GM18505 (cell line): ENCODE data around the gene KCTD13.
"Not testable (repeated sequence)": the region's sequence is repeated elsewhere in the genome, so short reads cannot be mapped to it uniquely, and the experiment has no call there.

Source experiments
- ATAC-seq: cut with Tn5 transposase; IDR thresholded peaks from one replicate; pipeline ENCODE4 v1.9.1; 2021; ENCODE audit not compliant: unreplicated experiment
- POLR2A ChIP-seq: IDR thresholded peaks from 4 replicates; pipeline ENCODE4 v1.6.1; 2011; ENCODE audit warnings: borderline replicate concordance; ENCODE audit not compliant: insufficient read depth, insufficient read length; ENCODE audit errors: extremely low read depth

The KCTD13 gene

DNA sequence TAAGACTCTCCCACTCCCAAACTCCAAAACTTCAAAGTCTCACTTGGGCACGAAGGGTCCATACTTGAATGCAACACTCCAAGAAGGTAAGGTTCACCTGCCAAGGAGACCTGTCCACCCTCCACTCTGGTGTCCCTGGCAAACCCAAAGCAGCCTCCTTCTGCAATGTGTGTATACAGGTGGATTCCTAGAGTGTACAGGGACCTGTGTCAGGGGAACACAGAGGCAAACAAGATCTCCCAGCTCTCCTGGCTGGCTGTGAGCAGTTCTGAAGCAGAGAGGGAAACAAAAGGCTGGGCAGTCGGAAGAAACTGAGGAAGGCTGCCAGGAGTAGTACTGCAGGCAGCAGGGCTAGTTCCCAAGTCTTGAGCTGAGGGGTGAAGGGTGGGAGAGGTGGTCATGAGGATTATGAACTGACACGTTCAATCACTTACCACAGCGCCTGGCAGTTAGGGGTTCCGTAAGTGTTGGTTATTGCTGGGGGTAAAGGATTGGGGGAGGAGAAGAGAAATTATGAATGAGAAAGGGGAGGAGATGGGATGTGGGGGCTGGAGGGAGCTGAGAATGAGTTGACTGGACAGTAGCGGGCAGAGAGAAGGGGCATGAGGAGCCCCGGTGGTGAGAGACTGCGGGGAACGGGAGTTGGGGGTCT is 795 bp downstream of the KCTD13 start:
- TF ChIP-seq POLR2A, result no peak

DNA sequence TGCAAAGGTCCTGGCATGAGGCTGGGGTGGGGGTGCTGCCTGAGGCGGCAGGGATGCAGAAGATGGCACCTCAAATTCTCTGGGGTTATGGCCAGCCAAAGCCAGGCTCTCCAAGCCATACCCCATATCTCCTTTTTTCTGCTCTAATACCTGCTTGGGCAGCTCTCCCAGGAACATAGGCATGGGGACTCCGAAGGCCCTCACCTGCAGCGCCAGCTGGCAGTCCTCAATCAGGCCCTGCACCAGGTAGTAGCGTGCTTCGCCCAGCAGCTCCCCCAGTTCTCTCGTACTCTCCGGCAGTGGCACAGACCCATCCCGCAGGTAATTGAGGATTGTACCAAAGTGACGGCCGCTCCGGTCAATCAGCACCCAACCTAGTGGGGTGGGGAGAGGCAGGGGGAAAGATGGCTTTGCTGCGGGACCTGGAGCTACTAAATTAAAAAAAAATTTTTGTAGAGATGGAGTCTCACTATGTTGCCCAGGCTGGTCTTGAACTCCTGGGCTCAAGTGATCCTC is 3.0 kb downstream of the KCTD13 start:
- ATAC-seq, result no peak
- no peak for TF ChIP-seq POLR2A

More for the DNA sequence above, 795 bp downstream of the KCTD13 start:
- ATAC-seq, result no peak

DNA sequence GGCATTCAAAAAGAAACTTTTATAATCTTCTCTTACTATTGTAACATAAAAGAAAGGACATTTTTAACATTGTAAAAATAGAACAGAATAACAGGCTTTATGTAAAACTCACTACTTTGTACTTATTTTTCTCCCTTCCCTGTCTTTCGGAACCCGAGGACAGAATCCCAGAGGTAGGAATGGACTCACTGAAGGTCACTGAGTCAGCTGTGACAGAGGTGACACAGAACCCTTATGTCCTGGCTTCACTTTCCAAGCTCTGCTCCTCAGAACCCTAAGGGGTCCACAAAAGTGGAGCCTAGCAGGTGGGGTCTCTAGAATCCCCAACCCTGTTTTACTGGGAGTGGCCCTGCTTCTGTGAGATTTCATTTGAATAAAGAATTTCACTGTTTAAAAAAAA is 3.7 kb downstream of the KCTD13 start:
- no peak for TF ChIP-seq POLR2A
- no peak for ATAC-seq

DNA sequence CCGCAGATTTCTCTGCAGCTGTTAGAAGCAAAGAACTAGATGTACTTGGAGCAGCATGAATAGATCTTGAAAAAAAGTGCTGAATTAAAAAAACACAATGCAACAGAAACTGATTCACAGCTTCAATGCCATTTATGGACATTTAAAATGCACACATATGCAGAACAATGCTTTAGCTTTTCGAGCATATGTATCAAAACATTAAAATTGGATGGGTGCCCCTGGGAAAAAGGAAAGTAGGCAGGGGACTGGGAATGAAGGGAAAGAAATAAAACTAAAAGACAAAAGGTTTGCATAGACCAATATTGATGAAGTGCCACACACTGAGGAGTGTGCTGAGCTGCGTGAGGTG is 5.0 kb downstream of the KCTD13 start:
- TF ChIP-seq POLR2A, result no peak

DNA sequence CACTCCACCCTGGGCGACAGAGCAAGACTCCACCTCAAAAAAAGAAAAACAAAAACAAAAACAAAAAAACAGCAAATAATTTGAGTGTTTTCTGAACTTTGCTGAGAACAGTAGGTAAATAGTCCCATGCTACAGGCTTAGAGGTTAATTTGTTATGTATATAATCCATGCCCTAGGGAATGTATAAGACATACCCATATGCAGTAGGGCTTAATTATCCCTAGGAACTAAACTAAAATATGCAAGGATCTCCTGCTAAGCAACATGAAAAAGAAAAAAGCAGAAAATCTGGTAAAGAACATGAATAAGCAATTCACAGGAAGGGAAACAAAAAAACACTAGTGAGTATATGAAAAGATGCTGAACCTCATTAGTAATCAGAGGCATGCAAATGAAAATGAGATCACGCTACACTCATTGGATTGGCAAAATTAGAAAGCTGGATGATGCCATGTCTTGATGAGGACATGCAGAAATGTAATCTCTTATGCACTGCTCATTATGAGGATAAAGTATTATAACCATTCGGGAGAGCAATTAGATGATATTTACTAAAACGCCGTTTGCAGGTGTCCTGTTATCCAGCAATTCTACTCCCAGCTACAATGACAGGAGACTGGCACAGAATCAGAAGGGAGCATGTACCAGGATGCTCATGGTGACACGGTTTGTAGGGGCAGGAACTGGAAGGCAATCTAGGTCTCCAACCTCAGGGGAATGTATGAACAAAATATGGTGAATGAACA is 5.6 kb downstream of the KCTD13 start:
- TF ChIP-seq POLR2A, result no peak
- no peak for ATAC-seq

More for the DNA sequence above, 5.0 kb downstream of the KCTD13 start:
- ATAC-seq, result no peak

DNA sequence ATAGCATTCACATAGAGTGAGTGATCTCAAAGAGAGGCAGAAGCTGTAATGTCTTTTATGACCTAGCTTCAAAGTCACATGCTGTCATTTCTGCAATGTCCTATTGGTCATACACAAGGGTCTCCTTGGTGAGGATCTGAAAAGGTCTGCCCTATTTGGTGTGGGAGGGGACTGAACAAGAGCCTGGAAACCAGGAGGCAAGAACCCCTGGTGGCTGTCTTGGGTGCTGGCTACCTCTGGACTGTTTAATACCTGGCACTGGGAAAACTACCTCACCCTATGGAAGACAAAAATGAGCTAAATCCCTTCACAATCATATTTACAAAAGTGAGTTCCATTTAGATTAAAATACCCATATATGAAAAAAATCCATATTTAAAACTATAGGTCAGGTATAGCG is 9.0 kb downstream of the KCTD13 start:
- ATAC-seq, result no peak
- TF ChIP-seq POLR2A, result no peak

DNA sequence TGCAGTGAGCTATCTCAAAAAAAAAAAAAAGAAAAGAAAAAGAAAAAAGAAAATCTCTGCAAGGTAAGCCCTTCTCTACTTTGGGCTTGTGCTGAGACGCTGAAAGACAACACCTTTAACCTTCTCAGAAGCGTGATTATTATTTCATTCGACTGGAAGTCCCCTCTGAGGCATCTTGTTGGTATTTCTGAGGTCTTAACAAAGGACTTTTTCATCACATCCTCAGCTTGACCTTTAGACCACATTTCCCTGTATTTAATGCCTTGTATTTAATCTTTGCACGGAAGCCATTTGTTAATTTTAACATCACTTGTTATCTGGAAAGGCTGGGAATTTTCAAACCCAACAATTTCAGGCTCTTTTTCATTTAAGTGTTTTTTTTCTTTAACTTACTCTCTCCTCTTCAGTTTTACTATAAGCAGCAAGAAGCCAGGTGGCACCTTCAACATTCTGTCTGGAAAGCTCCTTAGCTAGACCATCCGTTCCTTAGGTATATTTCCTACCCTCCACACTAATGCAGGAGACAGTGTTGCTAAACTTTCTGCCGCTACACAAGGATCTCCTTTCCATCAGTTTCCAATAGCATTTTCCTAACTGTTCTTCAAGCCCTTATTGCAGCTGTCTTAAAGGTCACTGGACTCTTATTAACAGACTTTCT is 10.3 kb downstream of the KCTD13 start:
- no peak for ATAC-seq
- TF ChIP-seq POLR2A, result no peak

DNA sequence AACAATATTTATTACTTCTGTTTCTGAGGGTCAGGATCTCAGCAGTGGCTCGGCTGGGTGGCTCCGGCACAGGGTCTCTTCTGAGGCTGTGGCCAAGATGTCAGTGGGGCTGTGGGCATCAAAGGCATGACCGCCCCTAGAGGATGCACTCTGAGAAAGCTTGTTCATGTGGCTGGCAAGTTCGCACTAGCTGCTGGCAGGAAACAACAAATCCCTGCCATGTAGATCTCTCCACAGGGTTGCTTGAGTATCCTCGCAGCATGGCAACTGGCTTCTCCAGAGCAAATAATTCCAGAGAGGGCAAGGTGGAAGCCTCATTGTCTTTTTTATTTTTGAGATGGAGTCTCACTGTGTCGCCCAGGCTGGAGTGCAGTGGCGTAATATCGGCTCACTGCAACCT is 12.5 kb downstream of the KCTD13 start:
- no peak for ATAC-seq
- no peak for TF ChIP-seq POLR2A

DNA sequence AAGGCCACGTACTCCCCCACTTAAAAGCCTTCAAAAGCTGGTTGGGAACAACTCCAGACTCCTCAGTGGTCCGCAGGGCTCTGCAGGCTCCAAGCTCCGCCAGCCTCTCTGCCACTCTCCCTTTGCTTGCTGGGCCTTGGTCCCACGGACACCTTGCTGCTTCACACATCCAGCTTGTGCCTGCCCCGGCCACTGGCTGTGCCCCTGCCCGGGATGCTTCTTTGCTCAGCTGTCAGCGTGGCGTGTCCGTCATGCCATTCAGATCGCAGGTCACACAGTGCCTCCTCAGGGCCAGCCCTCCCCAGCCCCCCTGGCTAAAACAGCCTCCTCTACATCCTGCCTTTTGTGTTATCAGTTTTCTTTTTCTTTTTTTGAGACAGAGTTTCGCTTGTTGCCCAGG is 13.9 kb downstream of the KCTD13 start:
- no peak for TF ChIP-seq POLR2A
- no peak for ATAC-seq

DNA sequence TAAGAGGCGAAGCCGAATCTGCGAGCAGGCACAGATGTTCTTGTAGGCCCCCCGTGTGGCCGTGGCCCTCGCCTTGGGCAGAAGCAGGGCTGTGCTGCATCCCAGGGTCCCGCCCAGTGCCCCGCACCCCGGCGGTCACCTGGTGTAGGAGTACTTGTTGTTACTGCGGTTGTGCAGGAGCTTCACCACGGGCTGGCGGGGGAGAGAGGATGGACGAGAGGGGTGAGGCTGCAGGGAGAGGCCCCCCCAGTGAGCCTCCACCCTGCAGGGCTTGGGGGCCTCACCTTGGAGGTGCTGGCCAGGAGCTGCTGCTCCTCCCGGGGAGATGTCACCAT is 14.4 kb downstream of the KCTD13 start:
- TF ChIP-seq POLR2A, result no peak
- ATAC-seq, result no peak

DNA sequence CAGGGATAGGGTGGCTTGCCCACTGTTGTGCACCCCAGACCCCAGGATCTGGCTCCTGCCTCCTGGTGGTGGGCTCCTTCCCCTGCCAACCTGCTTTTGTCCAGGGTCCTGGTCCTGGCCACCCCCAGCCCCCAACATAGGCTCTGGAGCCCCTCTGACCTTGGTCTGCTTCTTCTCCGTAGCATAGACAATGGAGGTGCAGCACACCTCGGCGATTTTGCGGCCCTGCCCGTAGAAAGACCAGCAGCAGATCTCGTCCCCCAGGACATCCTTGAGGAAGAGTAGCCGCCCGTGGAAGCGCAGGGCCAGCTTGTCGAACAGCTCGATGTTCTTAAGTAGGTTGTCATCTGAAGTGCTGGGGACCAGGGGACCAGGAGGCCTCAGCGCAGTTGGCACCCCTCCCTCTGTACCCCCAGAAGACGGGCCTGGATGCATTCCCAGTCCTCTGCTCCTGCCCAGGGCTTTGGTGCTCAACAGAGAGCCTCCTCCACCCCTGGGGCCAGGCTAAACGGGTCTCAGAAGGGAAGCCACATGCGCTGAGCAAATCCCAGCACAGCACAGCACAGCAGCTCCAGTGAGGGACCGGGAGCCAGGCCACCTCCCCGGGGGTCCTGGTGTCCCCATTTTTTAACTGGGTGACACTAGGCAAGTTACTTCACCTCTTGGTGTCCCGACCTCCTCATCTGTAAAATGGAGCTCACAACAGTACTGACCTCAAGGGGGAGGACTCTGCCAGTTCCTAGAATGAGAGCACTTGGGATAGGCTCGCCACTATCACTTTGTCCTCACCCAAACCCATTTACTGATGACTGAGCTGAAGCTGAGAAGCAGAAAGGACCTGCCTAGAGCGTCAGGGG is 15.0 kb downstream of the KCTD13 start:
- no peak for ATAC-seq
- no peak for TF ChIP-seq POLR2A

DNA sequence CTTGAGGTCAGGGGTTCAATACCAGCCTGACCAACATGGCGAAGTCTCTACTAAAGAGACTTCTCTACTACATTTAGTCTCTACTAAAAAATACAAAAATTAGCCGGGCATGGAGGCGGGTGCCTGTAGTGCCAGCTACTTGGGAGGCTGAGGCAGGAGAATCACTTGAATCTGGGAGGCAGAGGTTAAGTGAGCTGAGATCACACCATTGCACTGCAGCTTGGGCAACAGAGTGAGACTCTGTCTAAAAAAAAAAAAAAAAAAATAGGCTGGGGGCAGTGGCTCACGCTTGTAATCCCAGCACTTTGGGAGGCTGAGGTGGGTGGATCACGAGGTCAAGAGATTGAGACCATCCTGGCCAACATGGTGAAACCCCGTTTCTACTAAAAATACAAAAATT is 16.2 kb downstream of the KCTD13 start:
- ATAC-seq, result not testable (repeated sequence)

DNA sequence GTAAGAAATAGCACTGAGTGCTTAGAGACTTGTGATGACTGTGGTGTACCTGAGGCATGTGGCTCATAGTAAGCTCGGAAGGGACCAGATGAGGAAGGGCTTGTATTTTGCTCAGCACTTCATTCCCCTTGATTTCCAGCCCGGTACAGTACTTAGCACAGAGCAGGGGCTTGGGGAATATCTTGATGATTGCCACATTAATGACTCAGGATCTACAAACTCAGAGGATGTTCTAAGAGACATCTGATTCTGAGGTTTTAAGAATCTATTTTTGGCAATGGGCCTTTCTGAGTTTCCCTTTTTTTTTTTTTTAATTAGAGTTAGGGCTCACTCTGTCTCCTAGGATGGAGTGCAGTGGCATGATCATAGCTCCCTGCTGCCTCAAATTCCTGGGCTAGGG is 16.6 kb downstream of the KCTD13 start:
- TF ChIP-seq POLR2A, result no peak
- no peak for ATAC-seq
